Epidermal melanocyte (primary cell): Measurements from ENCODE around the gene PLG.
"Not testable (repeated sequence)": the region's sequence is repeated elsewhere in the genome, so short reads cannot be mapped to it uniquely, and the experiment has no call there.

Experiments used
- DNase-seq: peaks from one replicate; pipeline ENCODE4 v3.0.0; 2011; ENCODE audit warnings: low spot score; ENCODE audit not compliant: insufficient read length

Gene PLG

GRCh38 chr6:160701918-160702680 lies at the start of gene PLG:
Gene PLG, plus strand, starts transcription at chr6:160702244. Its CDS starts 61 bp downstream, at chr6:160702305.
- DNase-seq: not testable (repeated sequence)

- no peak for DNase-seq
Measured at GRCh38 chr6:160659562-160659961, 42.5 kb upstream of the PLG start.

GRCh38 chr6:160661216-160661615 lies 40.8 kb upstream of the PLG start:
- no peak for DNase-seq

GRCh38 chr6:160662429-160662828 lies 39.6 kb upstream of the PLG start:
- DNase-seq: no peak

GRCh38 chr6:160662842-160663241 lies 39.2 kb upstream of the PLG start:
- DNase-seq: no peak

GRCh38 chr6:160664198-160664597 lies 37.8 kb upstream of the PLG start, which contains the start of gene LPA:
Gene LPA, minus strand, starts transcription at chr6:160664275. Its CDS starts 61 bp downstream, at chr6:160664214.
- not testable (repeated sequence) for DNase-seq

- DNase-seq: no peak
Measured at GRCh38 chr6:160667639-160668481, 34.2 kb upstream of the PLG start.

GRCh38 chr6:160668589-160668988 lies 33.5 kb upstream of the PLG start:
- no peak for DNase-seq

- not testable (repeated sequence) for DNase-seq
Measured at GRCh38 chr6:160676418-160676817, 25.6 kb upstream of the PLG start.

GRCh38 chr6:160678230-160678629 lies 23.8 kb upstream of the PLG start:
- no peak for DNase-seq

GRCh38 chr6:160678744-160679401 lies 23.2 kb upstream of the PLG start:
- no peak for DNase-seq

GRCh38 chr6:160679402-160679769 lies 22.7 kb upstream of the PLG start:
- no peak for DNase-seq

- DNase-seq: not testable (repeated sequence)
Measured at GRCh38 chr6:160685101-160685761, 16.8 kb upstream of the PLG start.

GRCh38 chr6:160685762-160686450 lies 16.1 kb upstream of the PLG start:
- no peak for DNase-seq

- no peak for DNase-seq
Measured at GRCh38 chr6:160690458-160690857, 11.6 kb upstream of the PLG start.

GRCh38 chr6:160691617-160692016 lies 10.4 kb upstream of the PLG start:
- no peak for DNase-seq

- DNase-seq: no peak
Measured at GRCh38 chr6:160692369-160692959, 9.6 kb upstream of the PLG start.

- DNase-seq: not testable (repeated sequence)
Measured at GRCh38 chr6:160695025-160695424, 7.0 kb upstream of the PLG start.

- DNase-seq: not testable (repeated sequence)
Measured at GRCh38 chr6:160695622-160696021, 6.4 kb upstream of the PLG start.

GRCh38 chr6:160696884-160697283 lies 5.2 kb upstream of the PLG start:
- not testable (repeated sequence) for DNase-seq
